PC-9 (cell line): ENCODE data around the gene CYB561. TPM values are rescaled to one million over a fixed set of nuclear protein-coding genes. Genes with fewer than 3 reads are reported as not detected.

ENCODE experiments used
- BruUV-seq: library from RNA; stranded (reverse); fragments of 400-500 nt; replicated peaks from 2 replicates; lab custom pipeline; 2021; lab: Mats Ljungman, UMichigan
- CTCF ChIA-PET: fragments of 300-600 bp; sonication (Branson Sonifier 250); formaldehyde crosslinking; loops from one replicate; lab custom pipeline; 2022; ENCODE audit warnings: antibody characterized with exemption; lab: Charles Lee
- POLR2A ChIA-PET: fragments of 300-600 bp; sonication (Branson Sonifier 250); formaldehyde crosslinking; loops from one replicate; lab custom pipeline; 2022; ENCODE audit warnings: antibody characterized with exemption; ENCODE audit not compliant: unreplicated experiment; lab: Charles Lee
- DNase-seq, 2 experiments: peaks; one replicate each; pipeline versions ENCODE4 v3.0.0 to v3.0.0-alpha.2; 2015 to 2022; ENCODE audit warnings: mixed read lengths in 1 of 2
- H2AFZ ChIP-seq: fragments of 200-600 bp; sonication (generic); 2 replicates; pipeline ENCODE4 v1.8.1; 2017; ENCODE audit warnings: antibody characterized with exemption
- H3F3A ChIP-seq: fragments of 200-600 bp; sonication (generic); 2 replicates; pipeline ENCODE4 v1.8.1; 2017; ENCODE audit warnings: antibody characterized with exemption, mild to moderate bottlenecking, low read depth; ENCODE audit not compliant: insufficient read depth
- H3K27ac ChIP-seq: fragments of 200-600 bp; sonication (generic); 2 replicates; pipeline ENCODE4 v1.6.1; 2016; ENCODE audit warnings: mixed run types
- H3K27me3 ChIP-seq: fragments of 200-600 bp; sonication (generic); 2 replicates; pipeline ENCODE4 v1.6.1; 2016; ENCODE audit warnings: low read depth, mixed run types; ENCODE audit not compliant: insufficient read depth
- H3K36me3 ChIP-seq: fragments of 200-600 bp; sonication (generic); 2 replicates; pipeline ENCODE4 v1.6.1; 2016; ENCODE audit warnings: low read depth, mixed run types
- H3K4me1 ChIP-seq: fragments of 200-600 bp; sonication (generic); replicated peaks from 2 replicates; pipeline ENCODE4 v1.6.1; 2016; ENCODE audit warnings: mixed run types; ENCODE audit not compliant: insufficient read depth
- H3K4me2 ChIP-seq: fragments of 200-600 bp; sonication (generic); 2 replicates; pipeline ENCODE4 v1.6.1; 2017; ENCODE audit warnings: mixed run types
- H3K4me3 ChIP-seq: fragments of 200-600 bp; sonication (generic); 2 replicates; pipeline ENCODE4 v1.6.1; 2016; ENCODE audit warnings: mixed run types
- H3K79me2 ChIP-seq: fragments of 200-600 bp; sonication (generic); 2 replicates; pipeline ENCODE4 v1.6.1; 2017; ENCODE audit warnings: low read depth, mixed run types
- H3K9me2 ChIP-seq: fragments of 200-600 bp; sonication (generic); 2 replicates; pipeline ENCODE4 v1.8.1; 2017; ENCODE audit warnings: mild to moderate bottlenecking; ENCODE audit not compliant: insufficient read depth
- H3K9me3 ChIP-seq: fragments of 200-600 bp; sonication (generic); 2 replicates; pipeline ENCODE4 v1.8.1; 2016; ENCODE audit warnings: low read depth; ENCODE audit not compliant: insufficient read depth
- H4K20me1 ChIP-seq: fragments of 200-600 bp; sonication (generic); 2 replicates; pipeline ENCODE4 v1.8.1; 2017; ENCODE audit not compliant: insufficient read depth
- CTCF ChIP-seq: fragments of 200-600 bp; sonication (generic); conservative IDR thresholded peaks from 2 replicates; pipeline ENCODE4 v1.6.1; 2017; ENCODE audit warnings: mixed run types, antibody characterized with exemption, mild to moderate bottlenecking, moderate library complexity
- EZH2 ChIP-seq: fragments of 200-600 bp; sonication (generic); IDR thresholded peaks from 2 replicates; pipeline ENCODE4 v1.8.0; 2017; ENCODE audit warnings: antibody characterized with exemption, low read depth
- intact Hi-C: fragments of 100-400 bp; cut with micrococcal nuclease; formaldehyde crosslinking; loops from one replicate; pipeline ENCODE4 v1.10.0; 2022; ENCODE audit not compliant: unreplicated experiment
- total RNA-seq: library from RNA; stranded (reverse); gene quantifications from 2 replicates; pipeline ENCODE4 v1.2.3, GENCODE V29; 2021

CYB561 gene
- total RNA-seq, 1 experiment from 2014 or later = 71.6 TPM

DNA sequence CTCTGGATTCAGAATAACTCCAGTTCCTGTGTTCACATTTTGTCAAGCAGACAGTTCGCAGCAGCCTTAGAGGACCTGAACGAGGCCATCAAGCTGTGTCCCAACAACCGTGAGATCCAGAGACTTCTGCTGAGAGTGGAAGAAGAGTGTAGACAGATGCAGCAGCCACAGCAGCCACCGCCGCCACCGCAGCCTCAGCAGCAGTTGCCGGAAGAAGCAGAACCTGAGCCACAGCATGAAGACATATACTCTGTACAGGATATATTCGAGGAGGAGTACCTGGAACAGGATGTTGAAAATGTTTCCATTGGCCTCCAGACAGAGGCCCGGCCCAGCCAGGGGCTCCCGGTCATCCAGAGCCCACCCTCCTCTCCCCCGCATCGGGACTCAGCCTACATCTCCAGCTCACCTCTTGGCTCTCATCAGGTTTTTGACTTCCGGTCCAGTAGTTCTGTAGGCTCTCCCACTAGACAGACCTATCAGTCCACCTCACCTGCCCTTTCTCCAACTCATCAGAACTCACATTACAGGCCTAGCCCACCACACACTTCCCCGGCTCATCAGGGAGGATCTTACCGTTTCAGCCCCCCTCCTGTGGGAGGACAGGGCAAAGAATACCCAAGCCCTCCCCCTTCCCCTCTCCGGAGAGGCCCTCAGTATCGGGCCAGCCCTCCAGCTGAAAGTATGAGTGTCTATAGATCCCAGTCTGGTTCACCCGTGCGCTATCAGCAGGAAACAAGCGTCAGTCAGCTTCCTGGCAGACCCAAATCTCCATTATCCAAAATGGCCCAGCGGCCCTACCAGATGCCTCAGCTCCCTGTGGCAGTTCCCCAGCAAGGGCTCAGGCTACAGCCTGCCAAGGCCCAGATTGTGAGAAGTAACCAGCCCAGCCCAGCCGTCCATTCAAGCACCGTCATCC is 25.9 kb downstream of the CYB561 start:
- Histone ChIP-seq H4K20me1 (peaks cover 20% of the 10 kb centered on the region), H3K4me3 (no peak overlapping the region), H3K4me2 (no peak overlapping the region), H3F3A (peaks cover 14% of the 10 kb centered on the region), H3K9me2 (no peaks in the 10 kb centered on the region), H3K9me3 (no peaks in the 10 kb centered on the region), H2AFZ (no peak overlapping the region), H3K27ac (no peak overlapping the region), H3K4me1 (no peaks in the 10 kb centered on the region), H3K79me2 (no peaks in the 10 kb centered on the region), H3K36me3 (peaks cover 26% of the 10 kb centered on the region), H3K27me3 (no peaks in the 10 kb centered on the region)
- TF ChIP-seq CTCF (no peak), EZH2 (no peak)
- no TSS peak for BruUV-seq
- no peak for DNase-seq
- intact Hi-C loops = loop anchor here (10.0 kb wide), 1 partner anchor 425 kb away; the partner anchor contains the start of gene SMARCD2
- ChIA-PET CTCF (no interaction called here), POLR2A (no interaction called here)

- Histone ChIP-seq H3K9me3 (no peaks in the 10 kb centered on the region), H3K9me2 (no peaks in the 10 kb centered on the region), H3F3A (peaks cover 6% of the 10 kb centered on the region), H4K20me1 (peaks cover 12% of the 10 kb centered on the region), H3K4me2 (no peak overlapping the region), H3K36me3 (peaks cover 26% of the 10 kb centered on the region), H3K27me3 (no peaks in the 10 kb centered on the region), H3K4me3 (no peak overlapping the region), H3K27ac (no peak overlapping the region), H3K79me2 (no peaks in the 10 kb centered on the region), H3K4me1 (no peaks in the 10 kb centered on the region), H2AFZ (no peak overlapping the region)
- intact Hi-C loops = no loop called here
- ChIA-PET POLR2A (no interaction called here), CTCF (no interaction called here)
- TF ChIP-seq EZH2 (no peak), CTCF (no peak)
- no TSS peak for BruUV-seq
- no peak for DNase-seq
Observed at GRCh38 chr17:63419398-63419797, 26.7 kb downstream of the CYB561 start.

DNA sequence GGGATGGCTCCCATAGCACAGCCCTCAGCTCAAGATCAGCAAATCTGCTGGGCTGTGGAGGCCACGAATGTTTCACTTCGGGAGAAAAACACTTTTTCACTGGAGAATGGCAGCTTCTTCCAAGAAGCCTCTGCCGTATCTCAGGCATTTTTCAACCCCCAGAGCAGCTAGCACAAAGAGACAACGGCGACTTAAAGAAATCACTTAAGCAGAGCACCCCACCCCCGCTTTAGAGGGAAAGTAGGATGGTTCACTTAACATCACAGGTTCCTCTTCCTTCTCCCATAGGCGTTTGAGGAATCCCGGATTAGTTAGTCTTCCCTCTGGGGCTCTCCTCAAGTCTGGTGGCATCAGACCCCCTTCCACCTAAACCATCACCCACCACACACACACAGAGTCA is 27.6 kb downstream of the CYB561 start:
- Histone ChIP-seq H3K4me1 (no peaks in the 10 kb centered on the region), H3K36me3 (peaks cover 26% of the 10 kb centered on the region), H3K79me2 (no peaks in the 10 kb centered on the region), H3K4me3 (no peak overlapping the region), H3F3A (no peaks in the 10 kb centered on the region; the same call in 1 of the 2 replicates), H3K27me3 (no peaks in the 10 kb centered on the region), H3K9me3 (no peaks in the 10 kb centered on the region), H3K9me2 (no peaks in the 10 kb centered on the region), H3K4me2 (no peak overlapping the region), H2AFZ (no peak overlapping the region), H3K27ac (no peak overlapping the region), H4K20me1 (peaks cover 12% of the 10 kb centered on the region)
- TF ChIP-seq EZH2 (no peak), CTCF (no peak)
- no peak for DNase-seq
- CTCF ChIA-PET = no interaction called here
- intact Hi-C loops = no loop called here
- POLR2A ChIA-PET = no interaction called here
- BruUV-seq = no TSS peak
